Cerebellar cortex (tissue), 1 donor: ENCODE data around the gene BCAT1.
"Not testable (repeated sequence)": the region's sequence is repeated elsewhere in the genome, so short reads cannot be mapped to it uniquely, and the experiment has no call there.

ENCODE experiments used
- DNase-seq: peaks from one replicate; pipeline ENCODE4 v3.0.0-alpha.2; 2015; ENCODE audit warnings: low spot score

BCAT1 gene

GRCh38 chr12:24898606-24899005 lies 50.3 kb downstream of the BCAT1 start:
- no peak for DNase-seq

- DNase-seq: no peak
Observed at GRCh38 chr12:24898185-24898584, 50.7 kb downstream of the BCAT1 start.

GRCh38 chr12:24896171-24896570 lies 52.7 kb downstream of the BCAT1 start:
- DNase-seq: no peak

GRCh38 chr12:24895612-24896011 lies 53.3 kb downstream of the BCAT1 start:
- no peak for DNase-seq

GRCh38 chr12:24894879-24895278 lies 54.0 kb downstream of the BCAT1 start:
- no peak for DNase-seq

GRCh38 chr12:24890048-24890803 lies 58.7 kb downstream of the BCAT1 start:
- no peak for DNase-seq

GRCh38 chr12:24889411-24889810 lies 59.5 kb downstream of the BCAT1 start:
- no peak for DNase-seq

- no peak for DNase-seq
Observed at GRCh38 chr12:24888813-24889212, 60.1 kb downstream of the BCAT1 start.

- no peak for DNase-seq
Observed at GRCh38 chr12:24884911-24885310, 64.0 kb downstream of the BCAT1 start.

GRCh38 chr12:24881724-24882371 lies 67.1 kb downstream of the BCAT1 start:
- no peak for DNase-seq

- DNase-seq: no peak
Observed at GRCh38 chr12:24881227-24881626, 67.7 kb downstream of the BCAT1 start.

GRCh38 chr12:24880732-24881131 lies 68.2 kb downstream of the BCAT1 start:
- DNase-seq: no peak

GRCh38 chr12:24879644-24880043 lies 69.3 kb downstream of the BCAT1 start:
- DNase-seq: no peak

- no peak for DNase-seq
Observed at GRCh38 chr12:24875014-24875413, 73.9 kb downstream of the BCAT1 start.

- DNase-seq: no peak
Observed at GRCh38 chr12:24872211-24872610, 76.7 kb downstream of the BCAT1 start.

GRCh38 chr12:24866139-24866538 lies 82.8 kb downstream of the BCAT1 start:
- not testable (repeated sequence) for DNase-seq

- DNase-seq: no peak
Observed at GRCh38 chr12:24864796-24865125, 84.1 kb downstream of the BCAT1 start.

- DNase-seq: no peak
Observed at GRCh38 chr12:24861766-24862540, 86.9 kb downstream of the BCAT1 start.

GRCh38 chr12:24860546-24860945 lies 88.4 kb downstream of the BCAT1 start:
- DNase-seq: no peak

GRCh38 chr12:24856541-24856940 lies 92.4 kb downstream of the BCAT1 start:
- no peak for DNase-seq

- DNase-seq: no peak
Observed at GRCh38 chr12:24854908-24855307, 94.0 kb downstream of the BCAT1 start.

- no peak for DNase-seq
Observed at GRCh38 chr12:24854017-24854416, 94.9 kb downstream of the BCAT1 start.

- DNase-seq: no peak
Observed at GRCh38 chr12:24853588-24853987, 95.3 kb downstream of the BCAT1 start.
